ENCODE results near the gene CCDC159. TPM values are rescaled to one million over a fixed set of nuclear protein-coding genes. Genes with fewer than 3 reads are reported as not detected.

The CCDC159 gene
- total and polyA plus RNA-seq, 9 donors, result 21.0 to 41.9 (median 30.7) TPM

GRCh38 chr19:11397089-11397610, 50.8 kb downstream of the CCDC159 start:
- H3K4me1 ChIP-seq (ENCODE audit: insufficient read depth), result no peaks in the 10 kb centered on the region
- intact Hi-C loops (cut with DNase I), result loop anchor here in 1 of 4 donors (10.0 kb wide), 1 partner anchor 102 kb away; the partner anchor contains the start of gene TSPAN16
- H3K36me3 ChIP-seq, result no peaks in the 10 kb centered on the region
- no peak for DNase-seq
- no peak for TF ChIP-seq CTCF (IDR thresholded peaks at IDR 0.05)
- TF ChIP-seq POLR2A (IDR thresholded peaks at IDR 0.05), result no peak
- no peak for TF ChIP-seq EP300 (IDR thresholded peaks at IDR 0.05)
- no peaks in the 10 kb centered on the region for H3K27me3 ChIP-seq
- no peaks in the 10 kb centered on the region for H3K9me3 ChIP-seq
- H3K4me3 ChIP-seq, result no peak overlapping the region
- no peak overlapping the region for H3K27ac ChIP-seq
- 82 to 88% (median 83%) methylated on average over 22 of the region's 22 CpGs for WGBS, 3 donors

- Histone ChIP-seq H3K9me3 (no peaks in the 10 kb centered on the region), H3K27ac (no peak overlapping the region), H3K27me3 (no peaks in the 10 kb centered on the region), H3K36me3 (no peaks in the 10 kb centered on the region), H3K4me3 (no peak overlapping the region), H3K4me1 (ENCODE audit: insufficient read depth) (no peaks in the 10 kb centered on the region)
- TF ChIP-seq POLR2A (IDR thresholded peaks at IDR 0.05), result no peak
- no peak for TF ChIP-seq EP300 (IDR thresholded peaks at IDR 0.05)
- no peak for TF ChIP-seq CTCF (IDR thresholded peaks at IDR 0.05)
- intact Hi-C loops (cut with DNase I), result loop anchor here in 1 of 4 donors (10.0 kb wide), 1 partner anchor 105 kb away; the partner anchor contains the start of gene TSPAN16
- DNase-seq, result no peak
- WGBS, 3 donors, result 81 to 91% (median 88%) methylated on average over 9 of the region's 9 CpGs
These were observed 53.3 kb downstream of the CCDC159 start for GRCh38 chr19:11399667-11400066.

GRCh38 chr19:11400798-11401197, 54.5 kb downstream of the CCDC159 start:
- TF ChIP-seq POLR2A (IDR thresholded peaks at IDR 0.05) (no peak), EP300 (IDR thresholded peaks at IDR 0.05) (no peak), CTCF (IDR thresholded peaks at IDR 0.05) (no peak)

GRCh38 chr19:11401808-11402543, 55.7 kb downstream of the CCDC159 start:
- Histone ChIP-seq H3K27ac (no peak overlapping the region), H3K36me3 (no peaks in the 10 kb centered on the region), H3K4me1 (ENCODE audit: insufficient read depth) (peaks cover 6% of the 10 kb centered on the region), H3K4me3 (no peak overlapping the region), H3K27me3 (no peaks in the 10 kb centered on the region), H3K9me3 (no peaks in the 10 kb centered on the region)
- no peak for TF ChIP-seq EP300 (IDR thresholded peaks at IDR 0.05)
- no peak for TF ChIP-seq POLR2A (IDR thresholded peaks at IDR 0.05)
- TF ChIP-seq CTCF (IDR thresholded peaks at IDR 0.05), result no peak
- DNase-seq, result no peak
- 57 to 65% (median 64%) methylated on average over 9 of the region's 9 CpGs for WGBS, 3 donors
- intact Hi-C loops (cut with DNase I), result no loop called here

More at GRCh38 chr19:11400798-11401197, 54.5 kb downstream of the CCDC159 start:
- Histone ChIP-seq H3K4me1 (ENCODE audit: insufficient read depth) (peaks cover under 1% of the 10 kb centered on the region), H3K27me3 (no peaks in the 10 kb centered on the region), H3K27ac (no peak overlapping the region), H3K36me3 (no peaks in the 10 kb centered on the region), H3K9me3 (no peaks in the 10 kb centered on the region), H3K4me3 (no peak overlapping the region)
- 67 to 91% (median 79%) methylated on average over 1 of the region's 1 CpG for WGBS, 3 donors
- intact Hi-C loops (cut with DNase I), result no loop called here
- DNase-seq, result no peak

Other genes starting within 250 kb of the CCDC159 start
- 1 to 10 TPM in 4 of 7 donors, under 1 TPM in 2, not detected in 1; 0.93 to 2.7 (median 1.0) TPM for gene SPC24, start 190.7 kb upstream of the CCDC159 start, total RNA-seq
- under 1 TPM; 0.47 to 0.78 TPM for gene SPC24, start 190.7 kb upstream of the CCDC159 start, polyA plus RNA-seq
- gene KANK2, start 149.0 kb upstream of the CCDC159 start, total RNA-seq, result 100 to 1,000 TPM; 238 to 642 (median 479) TPM
- gene KANK2, start 149.0 kb upstream of the CCDC159 start, polyA plus RNA-seq, result 100 to 1,000 TPM; 289 to 433 TPM
- gene ANGPTL8, start 106.9 kb upstream of the CCDC159 start, total RNA-seq, result under 1 TPM in 3 of 7 donors, not detected in 4; 0.50 to 0.93 (median 0.51) TPM
- under 1 TPM in 1 of 2 donors, not detected in 1; 0.86 TPM for gene ANGPTL8, start 106.9 kb upstream of the CCDC159 start, polyA plus RNA-seq
- gene DOCK6, start 84.0 kb upstream of the CCDC159 start, total RNA-seq, result 10 to 100 TPM; 17.2 to 60.0 (median 38.0) TPM
- gene DOCK6, start 84.0 kb upstream of the CCDC159 start, polyA plus RNA-seq, result 10 to 100 TPM; 12.8 to 18.0 TPM
- gene TSPAN16, start 50.4 kb upstream of the CCDC159 start, total RNA-seq, result not detected
- not detected for gene TSPAN16, start 50.4 kb upstream of the CCDC159 start, polyA plus RNA-seq
- 10 to 100 TPM in 5 of 7 donors, 1 to 10 TPM in 2; 6.8 to 27.2 (median 17.3) TPM for gene RAB3D, start 6.9 kb upstream of the CCDC159 start, total RNA-seq
- gene RAB3D, start 6.9 kb upstream of the CCDC159 start, polyA plus RNA-seq, result 1 to 10 TPM; 4.7 to 9.1 TPM
- gene TMEM205, start 251 bp upstream of the CCDC159 start, total RNA-seq, result 100 to 1,000 TPM in 2 of 7 donors, 10 to 100 TPM in 5; 64.0 to 296 (median 80.5) TPM
- 10 to 100 TPM; 71.4 to 99.5 TPM for gene TMEM205, start 251 bp upstream of the CCDC159 start, polyA plus RNA-seq
- gene PLPPR2, start 8.9 kb downstream of the CCDC159 start, total RNA-seq, result 10 to 100 TPM; 12.3 to 42.5 (median 31.5) TPM
- 10 to 100 TPM; 11.6 to 23.2 TPM for gene PLPPR2, start 8.9 kb downstream of the CCDC159 start, polyA plus RNA-seq
- gene SWSAP1, start 28.1 kb downstream of the CCDC159 start, total RNA-seq, result 1 to 10 TPM in 6 of 7 donors, under 1 TPM in 1; 0.60 to 3.3 (median 2.5) TPM
- 1 to 10 TPM; 1.4 to 2.4 TPM for gene SWSAP1, start 28.1 kb downstream of the CCDC159 start, polyA plus RNA-seq
- gene EPOR, start 37.8 kb downstream of the CCDC159 start, total RNA-seq, result 10 to 100 TPM in 1 of 7 donors, 1 to 10 TPM in 6; 2.5 to 19.9 (median 4.8) TPM
- 1 to 10 TPM; 3.7 to 5.0 TPM for gene EPOR, start 37.8 kb downstream of the CCDC159 start, polyA plus RNA-seq
- gene RGL3, start 72.8 kb downstream of the CCDC159 start, total RNA-seq, result 10 to 100 TPM in 1 of 7 donors, 1 to 10 TPM in 6; 2.2 to 28.0 (median 5.6) TPM
- gene RGL3, start 72.8 kb downstream of the CCDC159 start, polyA plus RNA-seq, result 10 to 100 TPM in 1 of 2 donors, 1 to 10 TPM in 1; 2.5 to 10.5 TPM
- 1 to 10 TPM in 2 of 7 donors, under 1 TPM in 5; 0.18 to 5.4 (median 0.56) TPM for gene ODAD3, start 88.6 kb downstream of the CCDC159 start, total RNA-seq
- 1 to 10 TPM in 1 of 2 donors, under 1 TPM in 1; 0.42 to 1.1 TPM for gene ODAD3, start 88.6 kb downstream of the CCDC159 start, polyA plus RNA-seq
- gene PRKCSH, start 89.1 kb downstream of the CCDC159 start, total RNA-seq, result 100 to 1,000 TPM in 6 of 7 donors, 10 to 100 TPM in 1; 76.5 to 338 (median 291) TPM
- gene PRKCSH, start 89.1 kb downstream of the CCDC159 start, polyA plus RNA-seq, result 100 to 1,000 TPM; 224 to 239 TPM
- not detected for gene ELAVL3, start 134.5 kb downstream of the CCDC159 start, total RNA-seq
- gene ELAVL3, start 134.5 kb downstream of the CCDC159 start, polyA plus RNA-seq, result not detected
- 10 to 100 TPM in 6 of 7 donors, 1 to 10 TPM in 1; 7.7 to 16.8 (median 11.4) TPM for gene ZNF653, start 159.3 kb downstream of the CCDC159 start, total RNA-seq
- 1 to 10 TPM; 2.9 to 9.5 TPM for gene ZNF653, start 159.3 kb downstream of the CCDC159 start, polyA plus RNA-seq
- 10 to 100 TPM; 57.0 to 84.8 (median 58.2) TPM for gene ECSIT, start 182.6 kb downstream of the CCDC159 start, total RNA-seq
- gene ECSIT, start 182.6 kb downstream of the CCDC159 start, polyA plus RNA-seq, result 10 to 100 TPM; 16.3 to 73.1 TPM
- 100 to 1,000 TPM in 1 of 7 donors, 10 to 100 TPM in 6; 13.9 to 485 (median 59.2) TPM for gene CNN1, start 192.3 kb downstream of the CCDC159 start, total RNA-seq
- gene CNN1, start 192.3 kb downstream of the CCDC159 start, polyA plus RNA-seq, result 100 to 1,000 TPM in 1 of 2 donors, 10 to 100 TPM in 1; 76.5 to 725 TPM
- 10 to 100 TPM; 30.4 to 57.4 (median 49.5) TPM for gene ELOF1, start 212.7 kb downstream of the CCDC159 start, total RNA-seq
- gene ELOF1, start 212.7 kb downstream of the CCDC159 start, polyA plus RNA-seq, result 10 to 100 TPM; 39.4 to 49.1 TPM
- 10 to 100 TPM in 6 of 7 donors, 1 to 10 TPM in 1; 7.9 to 54.4 (median 17.1) TPM for gene ACP5, start 231.1 kb downstream of the CCDC159 start, total RNA-seq
- gene ACP5, start 231.1 kb downstream of the CCDC159 start, polyA plus RNA-seq, result 10 to 100 TPM; 30.5 to 66.9 TPM